ENCODE results near the gene MGAT4C.
"Not testable (repeated sequence)": the region's sequence is repeated elsewhere in the genome, so short reads cannot be mapped to it uniquely, and the experiment has no call there.

Gene MGAT4C

DNA sequence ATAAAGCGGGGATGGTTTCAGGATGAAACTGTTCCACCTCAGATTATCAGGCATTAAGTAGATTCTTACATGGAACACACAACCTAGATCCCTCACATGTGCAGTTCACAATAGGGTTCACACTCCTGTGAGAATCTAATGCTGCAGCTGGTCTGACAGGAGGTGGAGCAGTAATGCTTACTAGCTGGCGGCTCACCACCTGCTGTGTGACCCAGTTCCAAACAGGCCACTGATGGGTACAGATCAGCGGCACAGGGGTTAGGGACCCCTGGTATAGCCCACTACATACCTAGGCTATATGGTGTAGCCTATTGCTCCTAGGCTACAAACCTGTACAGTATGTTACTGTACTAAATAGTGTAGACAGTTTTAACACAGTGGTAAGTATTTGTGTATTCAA is 129.3 kb downstream of the MGAT4C start:
- not testable (repeated sequence) for DNase-seq (ENCODE audit: low spot score)

DNA sequence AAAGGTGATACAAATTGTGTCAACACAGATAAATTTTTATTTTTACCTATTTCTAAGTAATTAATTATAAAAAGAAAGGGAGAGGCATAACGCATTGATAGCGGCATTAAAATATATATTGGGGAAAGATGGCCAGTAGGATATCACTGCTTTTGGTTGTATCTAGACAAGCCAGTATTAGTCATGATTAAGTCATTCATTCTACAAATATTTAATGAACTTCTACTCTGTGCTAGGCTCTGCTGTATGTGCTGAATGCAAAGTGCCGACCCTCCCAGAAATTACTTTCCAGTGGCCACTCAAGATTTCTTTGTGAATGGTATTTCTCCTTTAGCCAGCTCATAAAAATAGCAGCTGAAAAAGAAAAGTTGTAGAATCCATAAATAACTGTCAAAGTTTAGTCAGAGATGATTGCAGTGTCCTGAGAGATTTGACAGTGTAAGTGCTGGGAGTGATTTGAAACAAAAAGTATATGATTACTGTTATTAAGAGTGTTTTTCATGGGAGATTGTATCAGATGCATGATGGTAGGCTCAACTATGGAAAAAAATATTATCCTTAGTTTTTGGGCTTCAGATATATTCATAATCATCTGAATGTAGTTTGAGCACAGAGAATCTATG is 133.2 kb downstream of the MGAT4C start:
- no peak for DNase-seq (ENCODE audit: low spot score)

DNA sequence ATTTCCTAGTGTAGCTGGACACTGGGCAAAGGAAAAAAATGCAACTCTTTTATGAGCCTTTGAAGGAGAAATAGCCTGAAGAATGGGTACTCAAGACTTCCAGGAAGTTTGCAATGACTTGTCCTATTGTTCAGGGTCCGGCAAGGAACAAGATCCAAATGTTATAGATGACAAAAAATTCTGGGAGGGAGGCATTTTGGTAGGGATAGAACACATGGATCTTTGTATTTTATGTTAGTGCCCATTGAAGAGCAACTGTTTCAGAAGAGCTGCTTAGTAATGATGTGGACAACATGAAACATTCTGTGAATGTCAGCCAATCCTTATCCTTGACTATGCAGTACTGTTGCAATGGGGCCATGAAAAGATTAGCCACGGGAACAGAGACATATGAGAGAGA is 138.0 kb downstream of the MGAT4C start:
- no peak for DNase-seq (ENCODE audit: low spot score)

DNA sequence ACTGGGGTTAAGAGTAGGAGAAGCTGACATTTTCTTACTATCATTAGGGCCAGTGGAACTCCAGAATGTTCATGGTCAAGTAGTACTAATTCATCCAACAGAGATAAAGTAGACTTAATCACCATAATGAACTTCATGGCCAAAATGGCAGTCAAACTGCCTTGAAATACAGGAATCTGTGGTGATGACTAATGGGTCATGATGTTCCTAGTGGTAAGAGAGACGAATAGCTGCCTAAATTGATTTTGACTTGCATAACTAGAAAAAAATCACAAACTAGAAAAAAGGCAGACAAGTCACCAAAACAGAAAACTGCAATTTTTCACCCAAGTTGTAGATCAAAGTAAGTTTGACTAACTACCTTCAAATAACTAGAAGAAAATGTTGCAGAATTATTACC is 138.5 kb downstream of the MGAT4C start:
- no peak for DNase-seq (ENCODE audit: low spot score)

DNA sequence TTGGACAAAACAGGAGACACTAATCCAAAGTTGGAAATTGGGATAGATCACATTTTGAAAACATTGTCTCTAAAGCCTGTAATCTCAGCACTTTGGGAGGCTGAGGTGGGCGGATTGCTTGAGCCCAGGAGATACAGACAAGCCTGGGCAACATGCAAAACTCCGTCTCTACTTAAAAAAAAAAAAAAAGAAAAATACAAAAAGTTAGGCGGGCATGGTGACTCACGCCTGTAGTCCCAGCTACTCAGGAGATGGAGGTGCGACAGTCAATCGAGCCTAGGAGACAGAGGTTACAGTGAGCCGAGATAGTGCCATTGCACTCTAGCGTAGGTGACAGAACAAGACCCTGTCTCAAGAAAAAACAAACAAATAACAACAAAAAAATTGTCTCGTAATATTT is 152.1 kb downstream of the MGAT4C start:
- DNase-seq (ENCODE audit: low spot score), result no peak

DNA sequence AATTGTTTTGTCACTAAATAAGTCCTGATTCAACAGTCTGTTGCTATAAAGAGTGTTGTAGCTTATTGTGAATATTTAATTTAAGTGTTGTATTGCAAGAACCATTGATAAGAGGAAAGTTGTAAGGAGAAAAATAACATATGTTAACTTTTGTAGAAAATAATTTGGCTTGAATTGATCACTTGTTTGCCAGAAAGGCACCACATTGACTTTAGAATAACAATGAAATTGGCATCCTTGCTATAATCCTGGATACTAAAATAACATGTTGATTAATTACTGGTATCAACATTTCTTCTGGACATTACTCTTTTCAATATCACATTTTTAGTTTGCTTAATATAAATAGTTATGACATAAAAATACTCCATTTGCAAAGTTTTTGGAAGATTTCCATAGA is 159.0 kb downstream of the MGAT4C start:
- DNase-seq (ENCODE audit: low spot score), result no peak

DNA sequence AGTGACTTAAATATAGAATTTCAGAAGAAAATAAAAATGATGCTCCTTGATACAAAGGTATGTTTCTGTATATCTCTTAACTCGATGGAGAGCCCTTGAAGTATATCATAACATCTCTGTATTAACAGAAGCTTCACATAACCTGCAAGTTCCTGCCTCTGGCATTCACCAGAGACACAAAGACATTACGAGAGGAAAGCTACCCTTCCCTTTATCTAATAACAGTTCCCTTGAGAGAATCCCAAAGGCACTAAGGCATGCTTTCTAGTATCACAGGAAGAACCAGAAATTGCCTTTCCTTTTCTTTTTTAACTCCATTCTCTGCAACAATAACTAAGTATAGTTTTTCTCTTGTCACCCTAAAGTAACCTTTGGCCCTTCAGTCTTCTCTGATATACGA is 164.5 kb downstream of the MGAT4C start:
- DNase-seq (ENCODE audit: low spot score), result no peak

DNA sequence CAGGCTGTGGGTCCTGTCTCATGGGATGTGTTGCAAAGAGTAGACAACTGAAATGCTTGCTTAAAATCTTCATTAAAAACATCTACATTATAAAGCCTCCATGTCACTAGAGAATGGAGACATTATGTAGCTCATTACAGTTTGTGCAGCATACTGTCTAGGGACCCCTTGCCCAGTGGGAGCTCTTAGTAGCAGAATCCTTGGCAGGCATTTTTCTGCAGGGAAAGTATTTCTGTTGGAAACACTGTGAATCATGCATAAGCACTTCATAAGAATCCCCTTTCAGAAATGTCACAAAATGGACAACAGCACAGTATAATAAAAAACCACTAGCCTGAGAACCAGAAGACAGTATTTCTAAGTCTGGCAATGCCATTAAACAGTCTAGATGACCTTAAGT is 174.3 kb downstream of the MGAT4C start:
- no peak for DNase-seq (ENCODE audit: low spot score)

DNA sequence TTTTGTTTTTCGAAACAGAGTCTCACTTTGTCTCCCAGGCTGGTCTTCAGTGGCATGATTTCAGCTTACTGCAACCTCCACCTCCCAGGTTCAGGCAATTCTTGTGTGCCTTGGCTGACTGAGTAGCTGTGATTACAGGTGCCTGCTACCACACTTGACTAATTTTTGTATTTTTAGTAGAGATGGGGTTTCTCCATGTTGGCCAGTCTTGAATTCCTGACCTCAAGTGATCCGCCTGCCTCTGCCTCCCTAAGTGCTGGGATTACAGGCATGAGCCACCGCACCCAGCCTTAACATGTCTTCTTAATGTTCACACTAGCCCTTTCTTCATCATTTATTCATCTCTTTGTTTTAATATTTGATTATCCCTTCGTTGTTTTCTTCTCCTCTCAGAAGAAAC is 197.1 kb downstream of the MGAT4C start:
- DNase-seq (ENCODE audit: low spot score), result not testable (repeated sequence)

DNA sequence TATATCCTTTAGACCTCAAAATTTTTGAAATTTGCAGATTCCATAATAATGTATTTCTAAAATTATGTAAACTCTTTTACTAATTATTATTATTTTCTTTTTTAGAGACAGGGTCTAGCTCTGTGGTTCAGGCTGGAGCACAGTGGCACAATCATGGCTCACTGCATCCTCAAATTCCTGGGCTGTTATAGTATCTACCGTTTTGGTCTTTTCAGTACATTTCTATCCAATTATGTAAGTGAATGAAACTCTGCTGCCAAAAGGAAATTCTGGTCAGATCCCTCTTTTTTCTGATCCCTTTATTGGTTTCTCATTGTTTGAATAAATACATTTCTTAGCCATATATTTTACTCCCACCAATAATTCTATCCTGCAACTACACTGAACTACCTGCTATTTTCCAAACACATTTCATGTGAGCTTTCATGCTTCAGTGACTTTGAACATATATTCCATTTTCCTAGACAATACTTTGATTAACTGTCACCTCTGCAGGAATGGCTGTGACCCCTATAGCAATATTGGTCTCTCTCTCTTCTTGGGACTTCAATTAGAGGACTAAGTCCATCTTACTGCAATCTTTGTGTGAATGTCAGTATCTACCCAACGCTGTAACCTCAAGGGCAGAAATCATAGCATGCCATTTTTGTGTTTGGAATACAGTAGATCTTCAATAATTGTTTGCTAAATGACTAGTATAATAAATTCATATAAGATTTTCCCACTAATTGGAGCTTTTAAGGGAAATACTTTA is 198.9 kb downstream of the MGAT4C start:
- no peak for DNase-seq (ENCODE audit: low spot score)

DNA sequence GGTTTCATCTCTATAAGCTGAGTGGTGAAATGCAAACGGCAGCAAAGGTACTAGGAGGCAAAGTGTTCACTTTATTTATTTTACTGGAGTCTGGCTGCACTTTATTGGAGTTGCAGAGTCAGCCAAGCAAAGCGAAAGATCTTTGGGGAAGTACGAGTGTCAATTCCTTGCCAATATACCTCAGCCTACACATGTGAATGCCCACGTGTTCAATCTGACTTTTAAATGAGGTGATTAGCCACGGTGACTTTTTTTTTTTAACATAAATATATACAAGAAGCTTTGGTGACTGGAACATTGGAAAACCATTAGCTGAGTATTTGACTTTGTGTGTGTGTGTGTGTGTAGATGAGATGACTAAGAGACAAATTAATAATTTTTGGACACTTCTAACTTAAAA is 203.3 kb downstream of the MGAT4C start:
- no peak for DNase-seq (ENCODE audit: low spot score)

DNA sequence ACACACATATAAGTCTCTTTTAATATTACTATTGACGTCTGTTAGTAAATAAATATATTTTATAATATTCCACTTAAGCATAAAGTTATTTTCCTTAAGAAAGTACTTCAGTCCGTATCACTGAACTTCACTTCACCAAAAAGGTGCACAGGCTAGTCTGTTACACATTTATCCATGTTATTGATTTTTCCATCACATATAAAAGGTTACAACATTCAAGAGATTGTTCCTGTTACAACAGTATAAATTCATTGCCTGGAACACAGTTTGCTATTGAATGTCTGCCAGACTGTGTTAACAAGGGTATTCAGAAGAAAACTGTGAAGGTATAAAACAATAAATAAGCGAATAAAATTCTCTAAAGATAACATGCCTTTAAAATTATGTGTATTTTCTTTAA is 206.2 kb downstream of the MGAT4C start:
- no peak for DNase-seq (ENCODE audit: low spot score)

DNA sequence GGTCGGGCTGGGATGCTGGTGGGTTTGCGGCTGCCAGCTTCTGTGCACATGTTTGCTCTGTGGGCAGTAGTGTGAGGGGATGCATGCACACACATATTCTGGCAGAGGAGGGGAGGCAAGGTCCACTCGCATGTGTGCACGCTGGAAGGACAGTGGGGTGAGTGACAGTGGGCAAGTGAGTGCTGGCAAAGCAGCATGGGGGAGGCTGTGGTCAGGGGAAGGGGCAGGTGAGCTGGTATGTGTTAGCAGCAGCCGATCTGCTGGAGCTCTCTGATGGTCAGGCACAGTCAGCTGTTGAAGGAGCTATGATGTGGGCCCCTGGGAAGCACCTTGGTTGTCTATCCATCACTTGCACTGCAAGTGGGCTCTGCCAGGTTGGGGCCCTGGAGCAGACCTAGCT is 211.8 kb downstream of the MGAT4C start:
- no peak for DNase-seq (ENCODE audit: low spot score)

DNA sequence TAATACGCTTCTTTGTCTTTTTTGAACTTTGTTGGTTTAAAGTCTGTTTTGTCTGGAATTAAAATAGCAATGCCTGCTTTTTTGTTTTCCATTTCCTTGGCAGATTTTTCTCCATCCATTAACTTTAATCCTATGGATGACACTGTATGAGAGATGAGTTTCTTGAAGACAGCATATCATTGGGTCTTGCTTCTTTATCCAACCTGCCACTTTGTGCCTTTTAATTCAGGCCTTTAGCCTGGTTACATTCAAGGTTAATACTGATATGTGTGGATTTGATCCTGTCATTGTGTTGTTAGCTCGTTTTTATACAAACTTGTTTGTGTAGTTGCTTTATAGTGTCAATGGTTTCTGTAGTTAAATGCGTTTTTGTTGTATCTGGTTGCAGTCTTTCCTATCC is 214.1 kb downstream of the MGAT4C start:
- no peak for DNase-seq (ENCODE audit: low spot score)

DNA sequence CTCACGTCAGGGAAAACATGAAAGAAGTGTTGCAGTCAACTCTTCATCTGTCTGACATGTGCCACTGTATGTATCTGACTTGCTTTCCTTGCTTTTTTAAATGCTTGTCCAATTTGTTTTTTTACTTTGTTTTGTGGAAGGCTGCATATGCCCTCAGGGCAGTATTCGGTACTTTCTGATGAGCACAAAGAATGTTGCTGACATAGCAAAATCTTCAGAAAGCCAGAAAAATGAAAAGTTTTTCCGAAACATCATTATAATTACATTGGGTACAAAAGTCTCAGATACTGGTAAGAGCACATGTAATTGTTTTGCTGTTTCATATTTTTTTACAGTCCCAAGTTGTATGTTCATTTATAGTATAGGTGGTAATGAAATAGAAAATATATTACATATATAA is 237.8 kb downstream of the MGAT4C start:
- no peak for DNase-seq (ENCODE audit: low spot score)

DNA sequence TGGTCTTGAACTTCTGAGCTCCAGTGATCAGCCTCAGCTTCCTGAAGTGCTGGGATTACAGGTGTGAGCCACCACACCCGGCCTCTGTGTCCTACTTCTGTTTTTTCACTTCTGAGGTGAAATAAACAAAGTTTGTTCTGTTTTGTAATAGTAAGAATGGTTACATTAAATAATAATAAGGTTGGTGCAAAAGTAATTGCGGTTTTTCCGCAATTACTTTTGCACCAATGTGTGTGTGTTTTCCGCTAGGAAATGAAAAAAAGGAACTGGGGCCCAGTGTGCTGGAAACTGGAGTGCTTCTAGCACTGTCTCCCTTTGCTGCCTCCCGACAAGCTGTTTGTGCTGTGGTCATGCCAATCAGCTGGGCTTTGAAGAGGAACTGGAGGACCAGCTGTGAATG is 241.2 kb downstream of the MGAT4C start:
- no peak for DNase-seq (ENCODE audit: low spot score)

DNA sequence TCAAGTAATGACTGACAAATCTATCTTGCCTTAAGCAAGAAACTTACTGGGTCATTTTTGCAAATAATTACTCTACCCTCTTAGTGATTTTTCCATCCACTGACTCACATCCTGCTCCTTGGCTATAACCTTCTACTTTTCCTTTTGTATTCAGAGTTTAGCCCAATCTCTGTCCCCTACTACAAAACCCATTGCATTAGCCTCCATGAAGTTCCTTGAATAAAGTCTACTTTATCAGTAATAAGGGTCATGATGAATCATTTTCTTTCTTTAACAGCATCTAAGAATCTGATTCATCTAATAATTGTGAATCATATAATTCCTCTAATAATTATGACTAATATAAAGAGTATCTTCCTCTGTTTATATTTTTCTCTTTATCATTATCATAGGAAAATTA is 249.5 kb downstream of the MGAT4C start:
- no peak for DNase-seq (ENCODE audit: low spot score)

DNA sequence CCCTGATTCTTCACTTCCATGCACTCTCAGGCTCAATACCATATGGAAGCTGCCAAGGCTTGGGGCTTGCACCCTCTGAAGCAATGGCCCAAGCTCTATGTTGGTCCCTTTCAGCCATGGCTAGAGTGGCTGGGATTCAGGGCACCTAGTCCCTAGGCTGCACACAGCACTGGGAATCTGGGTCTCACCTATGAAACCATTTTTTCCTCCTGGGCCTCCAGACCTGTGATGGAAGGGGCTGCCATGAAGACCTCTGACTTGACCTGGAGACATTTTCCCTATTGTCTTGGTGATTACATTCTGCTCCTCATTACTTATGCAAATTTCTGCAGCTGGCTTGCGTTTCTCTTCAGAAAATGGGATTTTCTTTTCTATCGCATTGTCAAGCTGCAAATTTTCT is 258.1 kb downstream of the MGAT4C start:
- no peak for DNase-seq (ENCODE audit: low spot score)

DNA sequence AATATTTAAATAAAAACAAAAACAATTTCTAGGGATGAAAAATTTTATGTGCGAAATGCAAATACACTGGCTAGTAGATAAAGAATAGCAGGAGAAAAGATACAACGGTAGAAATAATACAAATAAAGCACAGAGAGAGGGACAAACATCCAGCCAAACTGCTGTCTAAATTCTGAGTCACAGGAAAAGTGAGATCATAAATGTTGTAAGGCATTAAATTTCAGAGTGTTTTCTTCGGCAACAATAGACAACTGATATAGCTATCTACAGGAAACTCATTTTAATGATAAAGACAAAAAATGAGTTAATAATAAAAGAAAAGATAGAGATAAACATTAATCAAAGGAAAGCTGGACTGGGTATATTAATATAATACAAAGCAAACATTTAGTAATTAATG is 259.9 kb downstream of the MGAT4C start:
- no peak for DNase-seq (ENCODE audit: low spot score)

DNA sequence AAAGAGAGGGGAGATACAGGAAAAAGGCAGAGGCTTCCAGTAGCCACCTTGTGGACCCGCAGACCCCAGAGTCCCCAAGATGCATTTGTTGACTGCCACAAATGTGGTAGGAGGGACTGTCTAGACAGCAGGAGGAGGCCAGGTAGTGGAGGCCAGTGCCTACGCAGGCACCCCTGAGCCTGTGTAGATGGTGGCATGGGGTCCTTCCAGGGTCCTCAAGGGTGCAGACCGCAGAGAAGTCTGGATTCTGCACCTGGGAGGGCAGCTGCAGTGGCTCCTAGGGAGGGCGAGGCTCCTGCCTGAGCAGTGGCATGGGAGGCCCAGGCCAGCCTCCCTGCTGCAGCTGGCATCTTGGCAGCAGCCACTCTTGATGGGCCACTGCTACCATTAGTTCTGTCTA is 262.4 kb downstream of the MGAT4C start:
- no peak for DNase-seq (ENCODE audit: low spot score)

DNA sequence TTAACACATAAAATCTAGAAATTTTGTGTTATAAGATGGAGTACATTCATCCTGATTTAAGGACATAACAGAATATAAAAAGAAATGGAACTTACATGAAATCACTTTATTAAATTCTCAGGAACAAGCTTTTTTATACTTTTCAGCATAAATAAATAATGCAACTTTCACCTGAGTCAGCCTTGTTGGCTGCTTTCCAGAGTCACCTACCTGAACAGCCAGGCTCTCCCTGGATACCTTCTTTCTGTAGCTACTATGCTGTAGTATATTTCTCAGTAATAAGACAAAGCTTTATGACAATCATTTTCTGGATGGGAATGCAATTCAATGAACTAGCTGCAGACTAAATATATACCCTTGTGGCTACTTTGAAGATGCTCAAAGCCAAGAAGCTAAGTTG is 270.2 kb downstream of the MGAT4C start:
- DNase-seq (ENCODE audit: low spot score), result no peak

DNA sequence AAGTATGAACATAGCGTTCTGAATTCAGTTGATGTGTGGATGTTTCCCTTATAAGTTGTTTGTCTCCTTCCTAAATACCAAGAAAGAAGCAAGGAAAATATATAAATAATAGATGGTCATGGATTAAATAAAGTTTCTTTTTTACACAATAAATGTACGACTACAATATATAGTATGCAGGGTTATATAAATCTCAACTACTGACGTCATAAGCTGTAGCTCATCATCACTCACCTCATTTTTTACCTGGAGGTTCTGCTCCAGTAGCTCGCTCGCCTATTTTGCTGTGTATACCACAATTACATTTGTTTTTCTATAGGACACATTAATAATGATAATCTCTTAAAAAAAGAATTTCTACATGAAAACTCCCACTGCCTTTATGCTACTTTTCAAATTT is 272.6 kb downstream of the MGAT4C start:
- DNase-seq (ENCODE audit: low spot score), result no peak

DNA sequence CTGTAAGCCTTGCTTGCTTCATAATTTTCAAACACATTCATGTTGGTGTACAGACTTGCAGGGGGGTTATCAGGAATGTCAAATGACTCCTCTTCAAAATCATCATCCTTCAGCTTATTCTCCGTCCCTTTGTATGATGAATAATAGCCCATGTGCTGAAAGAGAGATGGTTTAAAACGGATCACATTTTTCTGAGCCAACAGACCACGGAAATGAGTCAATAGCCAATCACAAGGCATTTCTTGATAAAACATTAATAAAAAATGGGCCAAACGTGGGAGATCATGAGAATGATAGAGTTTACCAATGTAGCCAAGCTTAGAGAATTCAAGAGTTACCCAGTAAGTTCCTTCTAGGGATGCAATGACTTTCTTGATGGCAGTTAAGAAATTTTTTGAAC is 276.6 kb downstream of the MGAT4C start:
- DNase-seq (ENCODE audit: low spot score), result no peak

DNA sequence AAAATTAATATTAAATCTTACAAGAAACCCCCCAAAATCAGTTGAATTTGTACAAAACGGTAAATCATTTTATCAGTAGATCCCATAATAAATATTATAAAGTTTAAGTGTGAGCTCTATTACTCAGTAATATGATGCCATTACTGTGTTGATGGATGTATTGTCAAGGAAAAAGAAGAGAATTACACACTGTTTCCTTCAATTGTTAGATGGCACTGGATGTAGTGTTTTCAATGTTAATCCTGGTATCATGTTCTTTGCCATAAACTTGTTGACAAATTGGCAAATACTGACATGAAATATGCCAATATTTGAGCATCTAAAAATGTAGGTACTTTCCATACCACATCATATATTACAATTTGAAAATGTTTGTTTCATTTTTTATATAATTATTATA is 280.5 kb downstream of the MGAT4C start:
- no peak for DNase-seq (ENCODE audit: low spot score)
